NB4 (cell line): ENCODE results near the gene USP10.

Source experiments
- CTCF ChIP-seq: IDR thresholded peaks from one replicate; pipeline ENCODE4 v1.5.1; 2012; ENCODE audit warnings: low read depth, low read length
- POLR2A ChIP-seq: IDR thresholded peaks from 2 replicates; pipeline ENCODE4 v1.6.1; 2011; ENCODE audit warnings: mild to moderate bottlenecking; ENCODE audit not compliant: insufficient read length; ENCODE audit errors: extremely low read depth

- TF ChIP-seq POLR2A, result no peak
- no peak for TF ChIP-seq CTCF
Measured at GRCh38 chr16:84827131-84827574, 127.4 kb downstream of the USP10 start.
